ENCODE data around the gene C19orf33.
A peak's percentile ranks its signal among the peaks of the same experiment; 100 is the strongest.

C19orf33 gene

GRCh38 chr19:38304866-38305429, 897 bp downstream of the C19orf33 start:
- Histone ChIP-seq H3K4me3 (ENCODE audit: low read length) (peak overlapping the region; percentile 69), H3K36me3 (ENCODE audit: control insufficient read depth, insufficient read depth, low read length) (no peaks in the 10 kb centered on the region), H3K9ac (ENCODE audit: low read length) (peak overlapping the region; percentile 96)

DNA sequence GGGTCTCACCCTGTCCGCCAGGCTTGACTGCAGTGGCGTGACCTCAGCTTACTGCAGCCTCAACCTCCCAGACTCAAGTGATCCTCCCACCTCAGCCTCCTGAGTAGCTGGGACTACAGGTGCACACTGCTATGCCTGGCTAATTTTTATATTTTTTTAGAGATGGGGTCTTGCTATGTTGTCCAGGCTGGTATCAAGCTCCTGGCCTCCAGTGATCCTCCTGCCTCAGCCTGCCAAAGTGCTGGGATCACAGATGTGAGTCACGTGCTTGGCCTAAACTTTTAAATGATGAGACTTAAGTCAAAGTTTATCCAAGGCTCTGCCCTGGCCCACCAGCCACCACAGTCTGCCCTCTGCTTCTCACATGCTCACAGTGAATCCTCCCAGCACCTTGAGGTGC, 2.2 kb downstream of the C19orf33 start:
- no peak overlapping the region for H3K4me3 ChIP-seq (ENCODE audit: low read length)
- no peaks in the 10 kb centered on the region for H3K36me3 ChIP-seq (ENCODE audit: control insufficient read depth, insufficient read depth, low read length)

More at GRCh38 chr19:38304866-38305429, 897 bp downstream of the C19orf33 start:
- Histone ChIP-seq H3K4me1 (ENCODE audit: control insufficient read depth, insufficient read depth, low read length) (peaks cover 21% of the 10 kb centered on the region), H3K9me3 (ENCODE audit: control insufficient read depth, low read length) (no peaks in the 10 kb centered on the region), H3K27me3 (ENCODE audit: control insufficient read depth, insufficient read depth, low read length) (no peaks in the 10 kb centered on the region)

DNA sequence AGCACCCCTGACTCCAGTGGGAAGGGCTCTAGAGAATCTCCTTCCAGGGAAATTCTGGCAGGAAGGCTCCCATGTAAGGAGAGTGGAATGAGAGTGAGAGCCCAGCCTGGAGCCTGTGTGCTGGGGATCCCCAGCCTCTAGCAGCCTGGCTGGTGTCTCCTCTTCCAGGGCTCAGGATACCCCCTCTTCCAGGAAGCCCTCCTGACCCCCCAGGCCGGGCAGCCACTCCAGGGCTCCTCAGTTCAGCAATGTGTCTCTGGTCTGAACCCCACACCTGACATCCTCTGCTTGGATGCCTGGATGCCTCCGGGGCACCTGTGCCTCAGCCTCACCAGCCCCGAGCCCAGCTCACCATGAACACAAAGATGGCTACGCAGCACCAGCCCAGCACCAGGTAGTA, 3.0 kb downstream of the C19orf33 start:
- no peaks in the 10 kb centered on the region for H3K9me3 ChIP-seq (ENCODE audit: control insufficient read depth, low read length)
- no peak overlapping the region for H3K4me3 ChIP-seq (ENCODE audit: low read length)
- peaks cover 14% of the 10 kb centered on the region for H3K4me1 ChIP-seq (ENCODE audit: control insufficient read depth, insufficient read depth, low read length)
- H3K9ac ChIP-seq (ENCODE audit: low read length), result no peak overlapping the region
- no peaks in the 10 kb centered on the region for H3K27me3 ChIP-seq (ENCODE audit: control insufficient read depth, insufficient read depth, low read length)
- H3K36me3 ChIP-seq (ENCODE audit: control insufficient read depth, insufficient read depth, low read length), result no peaks in the 10 kb centered on the region

More for the DNA sequence above, 2.2 kb downstream of the C19orf33 start:
- Histone ChIP-seq H3K4me1 (ENCODE audit: control insufficient read depth, insufficient read depth, low read length) (peaks cover 14% of the 10 kb centered on the region), H3K9me3 (ENCODE audit: control insufficient read depth, low read length) (no peaks in the 10 kb centered on the region), H3K27me3 (ENCODE audit: control insufficient read depth, insufficient read depth, low read length) (no peaks in the 10 kb centered on the region), H3K9ac (ENCODE audit: low read length) (no peak overlapping the region)

DNA sequence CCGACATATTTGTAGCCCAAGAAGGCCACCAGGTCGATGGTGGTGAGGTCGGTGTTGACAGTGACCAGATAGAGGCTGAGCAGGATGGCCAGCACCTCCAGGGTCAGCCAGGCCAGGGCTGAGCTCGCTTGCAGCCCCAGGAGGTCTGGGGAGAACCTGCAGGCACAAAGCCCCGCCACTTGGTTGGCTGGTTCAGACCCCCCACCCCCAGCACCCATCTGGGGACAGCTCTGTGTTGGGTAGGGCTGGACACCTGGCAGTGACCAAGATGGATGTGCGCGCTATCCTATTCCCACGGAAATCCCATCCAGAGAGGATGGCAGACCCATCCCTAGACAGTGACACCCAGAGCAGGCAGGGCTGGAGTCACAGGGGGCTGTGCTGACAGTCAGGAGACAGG, 3.5 kb downstream of the C19orf33 start:
- H3K9me3 ChIP-seq (ENCODE audit: control insufficient read depth, low read length), result no peaks in the 10 kb centered on the region
- H3K27me3 ChIP-seq (ENCODE audit: control insufficient read depth, insufficient read depth, low read length), result no peaks in the 10 kb centered on the region
- no peaks in the 10 kb centered on the region for H3K36me3 ChIP-seq (ENCODE audit: control insufficient read depth, insufficient read depth, low read length)
- no peak overlapping the region for H3K9ac ChIP-seq (ENCODE audit: low read length)
- H3K4me3 ChIP-seq (ENCODE audit: low read length), result no peak overlapping the region
- H3K4me1 ChIP-seq (ENCODE audit: control insufficient read depth, insufficient read depth, low read length), result peaks cover 14% of the 10 kb centered on the region

- Histone ChIP-seq H3K4me1 (ENCODE audit: control insufficient read depth, insufficient read depth, low read length) (peaks cover 14% of the 10 kb centered on the region), H3K9ac (ENCODE audit: low read length) (no peak overlapping the region), H3K9me3 (ENCODE audit: control insufficient read depth, low read length) (no peaks in the 10 kb centered on the region), H3K27me3 (ENCODE audit: control insufficient read depth, insufficient read depth, low read length) (no peaks in the 10 kb centered on the region), H3K4me3 (ENCODE audit: low read length) (no peak overlapping the region), H3K36me3 (ENCODE audit: control insufficient read depth, insufficient read depth, low read length) (no peaks in the 10 kb centered on the region)
Measured at GRCh38 chr19:38308006-38308766, 4.1 kb downstream of the C19orf33 start.

DNA sequence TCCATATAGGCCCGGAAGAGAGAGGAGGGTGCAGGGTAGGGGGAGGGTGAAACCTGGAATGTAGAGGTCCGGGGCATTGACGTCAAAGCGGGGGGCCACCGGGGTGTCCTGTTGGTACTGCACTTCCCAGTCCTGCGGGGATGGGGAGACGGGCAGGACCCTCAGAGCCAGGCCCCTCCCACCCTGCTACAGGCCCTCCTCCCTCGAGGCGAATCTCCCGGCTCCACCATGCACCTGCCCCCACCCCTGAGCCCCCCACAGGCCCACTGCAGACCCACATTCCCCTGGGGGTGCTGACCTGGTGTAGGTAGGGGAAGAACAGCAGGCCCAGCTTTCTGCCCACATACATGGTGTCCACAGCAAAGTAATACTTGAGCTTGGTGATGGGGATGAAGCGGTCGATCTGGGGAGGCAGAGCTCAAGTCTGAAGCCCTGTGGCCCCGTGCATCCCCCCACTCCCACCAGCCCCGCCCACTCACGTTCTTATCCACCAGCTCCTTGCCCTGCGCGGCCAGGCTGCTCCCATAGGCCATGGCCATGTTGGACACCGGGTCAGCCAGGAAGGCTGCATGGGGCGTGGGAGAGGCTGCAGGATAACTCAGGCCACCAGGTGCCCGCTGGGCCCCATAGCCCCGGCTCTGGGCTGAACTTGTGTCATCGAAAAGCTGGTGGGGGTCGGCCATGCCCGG, 5.0 kb downstream of the C19orf33 start:
- Histone ChIP-seq H3K9me3 (ENCODE audit: control insufficient read depth, low read length) (no peaks in the 10 kb centered on the region), H3K27me3 (ENCODE audit: control insufficient read depth, insufficient read depth, low read length) (no peaks in the 10 kb centered on the region), H3K36me3 (ENCODE audit: control insufficient read depth, insufficient read depth, low read length) (no peaks in the 10 kb centered on the region), H3K4me3 (ENCODE audit: low read length) (no peak overlapping the region), H3K9ac (ENCODE audit: low read length) (no peak overlapping the region), H3K4me1 (ENCODE audit: control insufficient read depth, insufficient read depth, low read length) (peaks cover 7% of the 10 kb centered on the region)

GRCh38 chr19:38309615-38310278, 5.7 kb downstream of the C19orf33 start:
- Histone ChIP-seq H3K4me3 (ENCODE audit: low read length) (no peak overlapping the region), H3K9me3 (ENCODE audit: control insufficient read depth, low read length) (no peaks in the 10 kb centered on the region), H3K9ac (ENCODE audit: low read length) (no peak overlapping the region), H3K4me1 (ENCODE audit: control insufficient read depth, insufficient read depth, low read length) (peaks cover 7% of the 10 kb centered on the region), H3K27me3 (ENCODE audit: control insufficient read depth, insufficient read depth, low read length) (no peaks in the 10 kb centered on the region), H3K36me3 (ENCODE audit: control insufficient read depth, insufficient read depth, low read length) (no peaks in the 10 kb centered on the region)

DNA sequence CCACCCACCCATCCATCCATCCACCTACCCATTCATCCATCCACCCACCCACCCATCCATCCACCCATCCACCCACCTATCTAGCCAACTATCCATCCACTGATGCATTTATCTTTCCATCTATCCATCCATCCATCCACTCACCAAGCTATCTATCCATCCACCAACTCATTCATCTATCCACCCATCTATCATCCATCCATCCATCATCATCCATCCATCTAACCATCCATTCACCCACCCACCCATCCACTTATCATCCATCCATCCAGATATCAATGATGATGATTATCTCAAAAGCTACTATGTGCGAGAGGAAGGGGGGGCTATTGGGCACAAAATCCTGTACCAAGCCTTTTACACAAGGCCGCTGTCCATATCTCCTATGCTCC, 6.2 kb downstream of the C19orf33 start:
- H3K36me3 ChIP-seq (ENCODE audit: control insufficient read depth, insufficient read depth, low read length), result no peaks in the 10 kb centered on the region

DNA sequence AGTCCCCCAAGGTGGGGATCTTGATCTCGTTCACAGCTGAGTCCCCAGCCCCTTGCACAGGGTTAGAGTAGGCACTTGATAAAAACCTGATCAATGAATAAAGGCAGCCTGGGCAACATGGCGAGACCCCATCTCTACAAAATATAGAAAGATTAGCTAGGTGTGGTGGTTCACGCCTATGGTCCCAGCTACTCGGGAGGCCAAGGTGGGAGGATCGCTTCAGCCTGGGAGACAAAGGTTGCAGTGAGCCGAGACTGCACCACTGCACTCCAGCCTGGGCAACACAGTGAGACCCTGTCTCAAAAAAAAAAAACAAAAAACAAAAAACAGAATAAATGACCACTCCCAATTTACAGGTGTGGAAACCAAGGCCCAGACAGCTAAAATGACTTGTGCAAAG, 6.9 kb downstream of the C19orf33 start:
- Histone ChIP-seq H3K9ac (ENCODE audit: low read length) (no peak overlapping the region), H3K36me3 (ENCODE audit: control insufficient read depth, insufficient read depth, low read length) (no peaks in the 10 kb centered on the region), H3K4me1 (ENCODE audit: control insufficient read depth, insufficient read depth, low read length) (peaks cover 6% of the 10 kb centered on the region), H3K9me3 (ENCODE audit: control insufficient read depth, low read length) (no peaks in the 10 kb centered on the region), H3K27me3 (ENCODE audit: control insufficient read depth, insufficient read depth, low read length) (no peaks in the 10 kb centered on the region), H3K4me3 (ENCODE audit: low read length) (no peak overlapping the region)

More for the DNA sequence above, 6.2 kb downstream of the C19orf33 start:
- Histone ChIP-seq H3K9ac (ENCODE audit: low read length) (no peak overlapping the region), H3K4me3 (ENCODE audit: low read length) (no peak overlapping the region), H3K4me1 (ENCODE audit: control insufficient read depth, insufficient read depth, low read length) (peaks cover 9% of the 10 kb centered on the region), H3K9me3 (ENCODE audit: control insufficient read depth, low read length) (no peaks in the 10 kb centered on the region), H3K27me3 (ENCODE audit: control insufficient read depth, insufficient read depth, low read length) (no peaks in the 10 kb centered on the region)

- no peaks in the 10 kb centered on the region for H3K27me3 ChIP-seq (ENCODE audit: control insufficient read depth, insufficient read depth, low read length)
- H3K9me3 ChIP-seq (ENCODE audit: control insufficient read depth, low read length), result no peaks in the 10 kb centered on the region
- H3K4me1 ChIP-seq (ENCODE audit: control insufficient read depth, insufficient read depth, low read length), result peaks cover 26% of the 10 kb centered on the region
- no peaks in the 10 kb centered on the region for H3K36me3 ChIP-seq (ENCODE audit: control insufficient read depth, insufficient read depth, low read length)
- H3K4me3 ChIP-seq (ENCODE audit: low read length), result peak within 1 kb of the TSS; percentile 78
- H3K9ac ChIP-seq (ENCODE audit: low read length), result peak within 1 kb of the TSS; percentile 68
Measured at GRCh38 chr19:38315657-38316476, 11.8 kb downstream of the C19orf33 start, which contains the start of gene YIF1B. Gene YIF1B, minus strand, starts transcription at chr19:38315947. Its CDS starts 30 bp downstream, at chr19:38315917.

GRCh38 chr19:38316477-38317067, 12.5 kb downstream of the C19orf33 start:
- Histone ChIP-seq H3K4me3 (ENCODE audit: low read length) (peak overlapping the region; percentile 5), H3K9me3 (ENCODE audit: control insufficient read depth, low read length) (no peaks in the 10 kb centered on the region), H3K27me3 (ENCODE audit: control insufficient read depth, insufficient read depth, low read length) (no peaks in the 10 kb centered on the region), H3K36me3 (ENCODE audit: control insufficient read depth, insufficient read depth, low read length) (no peaks in the 10 kb centered on the region), H3K9ac (ENCODE audit: low read length) (peak overlapping the region; percentile 61), H3K4me1 (ENCODE audit: control insufficient read depth, insufficient read depth, low read length) (peaks cover 32% of the 10 kb centered on the region)

All from mucosa of stomach (tissue), 1 donor.